Calu3 (cell line): ENCODE measurements around the gene RAB20. TPM values are rescaled to one million over a fixed set of nuclear protein-coding genes. Genes with fewer than 3 reads are reported as not detected.

Experiments
- BruUV-seq: library from RNA; stranded (reverse); fragments of 400-500 nt; replicated peaks from 2 replicates; lab custom pipeline; 2021; lab: Mats Ljungman, UMichigan
- CTCF ChIA-PET: fragments of 300-600 bp; sonication (Branson Sonifier 250); formaldehyde crosslinking; loops from one replicate; lab custom pipeline; 2022; ENCODE audit warnings: antibody characterized with exemption; lab: Charles Lee
- DNase-seq: peaks from one replicate; pipeline ENCODE4 v3.0.0; 2022
- H3K27ac Mint-ChIP-seq: one replicate; pipeline ENCODE4 v1.8.0; 2022; ENCODE audit warnings: mixed read lengths; ENCODE audit not compliant: unreplicated experiment
- H3K27me3 Mint-ChIP-seq: one replicate; pipeline ENCODE4 v1.8.0; 2022; ENCODE audit warnings: mixed read lengths; ENCODE audit not compliant: unreplicated experiment
- H3K36me3 Mint-ChIP-seq: one replicate; pipeline ENCODE4 v1.8.0; 2022; ENCODE audit warnings: mild to moderate bottlenecking, moderate library complexity, mixed read lengths; ENCODE audit not compliant: insufficient read depth, unreplicated experiment
- H3K4me1 Mint-ChIP-seq: one replicate; pipeline ENCODE4 v1.8.0; 2022; ENCODE audit warnings: mild to moderate bottlenecking, low read depth, mixed read lengths; ENCODE audit not compliant: unreplicated experiment
- H3K4me3 Mint-ChIP-seq: one replicate; pipeline ENCODE4 v1.8.0; 2022; ENCODE audit warnings: mild to moderate bottlenecking, low read depth, moderate library complexity, mixed read lengths; ENCODE audit not compliant: unreplicated experiment
- H3K9me3 Mint-ChIP-seq: one replicate; pipeline ENCODE4 v1.8.0; 2022; ENCODE audit warnings: low read depth, mixed read lengths; ENCODE audit not compliant: unreplicated experiment
- CTCF ChIP-seq: fragments of 200-600 bp; IDR thresholded peaks from one replicate; pipeline ENCODE4 v1.8.0; 2022; ENCODE audit warnings: antibody characterized with exemption; ENCODE audit not compliant: unreplicated experiment
- intact Hi-C: fragments of 100-400 bp; cut with micrococcal nuclease; formaldehyde crosslinking; loops from one replicate; pipeline ENCODE4 v1.10.0; 2022; ENCODE audit not compliant: unreplicated experiment
- total RNA-seq: library from RNA; stranded (reverse); gene quantifications from 2 replicates; pipeline ENCODE4 v1.2.3, GENCODE V29; 2022

The RAB20 gene
- total RNA-seq, 1 experiment from 2014 or later: 9.7 TPM

- CTCF ChIA-PET: interaction anchor here (0.6 kb wide), 1 partner anchor 59 kb away, joined by 3 read pairs; no protein-coding TSS in a partner anchor
- Mint-ChIP-seq H3K27ac (no peak overlapping the region), H3K36me3 (no peaks in the 10 kb centered on the region), H3K9me3 (no peaks in the 10 kb centered on the region), H3K27me3 (no peaks in the 10 kb centered on the region), H3K4me1 (no peaks in the 10 kb centered on the region), H3K4me3 (no peak overlapping the region)
- no peak for TF ChIP-seq CTCF
- intact Hi-C loops: no loop called here
- BruUV-seq: no TSS peak
- no peak for DNase-seq
These were observed 21.8 kb upstream of the RAB20 start for GRCh38 chr13:110583178-110583865.

- no peak for DNase-seq
- no peaks in the 10 kb centered on the region for H3K36me3 Mint-ChIP-seq
- CTCF ChIA-PET: no interaction called here
- no peaks in the 10 kb centered on the region for H3K4me1 Mint-ChIP-seq
- no peak overlapping the region for H3K27ac Mint-ChIP-seq
- no peak for TF ChIP-seq CTCF
- H3K27me3 Mint-ChIP-seq: no peaks in the 10 kb centered on the region
- no peaks in the 10 kb centered on the region for H3K9me3 Mint-ChIP-seq
- H3K4me3 Mint-ChIP-seq: no peak overlapping the region
- intact Hi-C loops: no loop called here
- no TSS peak for BruUV-seq
These were observed 21.0 kb upstream of the RAB20 start for GRCh38 chr13:110582421-110582954.

- BruUV-seq: no TSS peak
- H3K4me3 Mint-ChIP-seq: no peak overlapping the region
- no peak overlapping the region for H3K27ac Mint-ChIP-seq
- TF ChIP-seq CTCF: no peak
- no peak for DNase-seq
- intact Hi-C loops: no loop called here
- H3K9me3 Mint-ChIP-seq: no peaks in the 10 kb centered on the region
- CTCF ChIA-PET: no interaction called here
- no peaks in the 10 kb centered on the region for H3K4me1 Mint-ChIP-seq
- no peaks in the 10 kb centered on the region for H3K36me3 Mint-ChIP-seq
- H3K27me3 Mint-ChIP-seq: no peaks in the 10 kb centered on the region
These were observed 20.1 kb upstream of the RAB20 start for GRCh38 chr13:110581506-110582185.

- Mint-ChIP-seq H3K9me3 (no peaks in the 10 kb centered on the region), H3K4me3 (no peak overlapping the region), H3K27me3 (no peaks in the 10 kb centered on the region), H3K36me3 (no peaks in the 10 kb centered on the region), H3K4me1 (no peaks in the 10 kb centered on the region), H3K27ac (no peak overlapping the region)
- intact Hi-C loops: no loop called here
- no peak for TF ChIP-seq CTCF
- no peak for DNase-seq
- CTCF ChIA-PET: no interaction called here
- no TSS peak for BruUV-seq
These were observed 19.3 kb upstream of the RAB20 start for GRCh38 chr13:110580800-110581199.
